Sigmoid colon (tissue), 3 donors: ENCODE data around the gene UBTFL1.

Source experiments
- CTCF ChIP-seq, 4 experiments: fragments of 450-650 bp in 3 of 4; fragments of 200-600 bp in 1 of 4; IDR thresholded peaks; one replicate each; pipeline ENCODE4 v1.5.1; 2016 to 2019; ENCODE audit warnings: antibody characterized with exemption in 4 of 4, mild to moderate bottlenecking in 3 of 4, moderate library complexity in 2 of 4
- POLR2A ChIP-seq, 2 donors: fragments of 450-650 bp; IDR thresholded peaks; one replicate each; pipeline ENCODE4 v1.6.1; 2016; ENCODE audit warnings: antibody characterized with exemption in 2 of 2, mild to moderate bottlenecking in 2 of 2, moderate library complexity in 2 of 2

- no peak for TF ChIP-seq CTCF (IDR thresholded peaks at IDR 0.05)
- TF ChIP-seq POLR2A (IDR thresholded peaks at IDR 0.05): no peak
Observed at GRCh38 chr11:90134478-90135003, 48.8 kb downstream of the UBTFL1 start, which contains the start of gene NAALAD2.
